Stimulated activated CD4-positive, alpha-beta T cell treated with anti-CD3 and anti-CD28 coated beads, Interleukin-2, amount 100 ng/mL, for 48 hours (primary cell): ENCODE measurements around the gene LRP2BP.
"Not testable (repeated sequence)": the region's sequence is repeated elsewhere in the genome, so short reads cannot be mapped to it uniquely, and the experiment has no call there.

ENCODE experiments used
- DNase-seq, 2 donors: peaks; one replicate each; pipeline ENCODE4 v3.0.0-alpha.2; 2020

Gene LRP2BP

DNA sequence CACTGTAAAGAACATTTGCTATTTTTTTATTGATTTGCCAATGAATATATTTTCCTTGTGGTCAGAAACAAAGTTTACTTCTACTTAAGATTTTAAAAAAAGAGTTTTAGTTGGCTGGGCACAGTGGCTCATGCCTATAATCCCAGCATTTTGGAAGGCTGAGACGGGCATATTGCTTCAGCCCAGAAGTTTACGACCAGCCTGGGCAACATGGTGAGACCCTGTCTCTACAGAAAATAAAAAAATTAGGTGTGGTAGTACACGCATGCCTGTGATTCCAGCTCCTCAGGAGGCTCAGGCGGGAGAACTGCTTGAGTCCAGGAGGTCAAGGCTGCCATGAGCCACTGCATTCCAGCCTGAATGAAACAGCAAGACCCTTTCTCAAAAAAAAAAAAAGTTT, 36.8 kb downstream of the LRP2BP start:
- DNase-seq: no peak

DNA sequence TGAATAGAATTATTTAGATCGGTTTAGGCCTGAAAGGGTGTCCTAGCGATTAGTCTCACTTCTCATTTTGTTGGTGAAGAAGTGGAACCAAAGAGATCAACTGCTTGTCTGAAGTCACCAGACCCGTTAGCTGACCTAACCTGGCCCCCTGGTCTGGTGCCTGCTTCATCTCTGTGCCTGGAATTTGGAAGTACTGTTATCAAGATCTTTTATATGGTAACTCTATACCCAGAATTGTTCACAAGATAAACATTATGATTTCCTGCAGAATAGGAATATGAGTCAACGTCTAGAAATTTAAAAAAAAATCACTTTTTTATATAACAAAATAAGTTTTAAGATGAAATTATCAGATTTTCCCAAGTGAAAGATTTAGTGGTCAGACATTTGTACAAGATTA, 37.2 kb downstream of the LRP2BP start:
- DNase-seq: no peak

DNA sequence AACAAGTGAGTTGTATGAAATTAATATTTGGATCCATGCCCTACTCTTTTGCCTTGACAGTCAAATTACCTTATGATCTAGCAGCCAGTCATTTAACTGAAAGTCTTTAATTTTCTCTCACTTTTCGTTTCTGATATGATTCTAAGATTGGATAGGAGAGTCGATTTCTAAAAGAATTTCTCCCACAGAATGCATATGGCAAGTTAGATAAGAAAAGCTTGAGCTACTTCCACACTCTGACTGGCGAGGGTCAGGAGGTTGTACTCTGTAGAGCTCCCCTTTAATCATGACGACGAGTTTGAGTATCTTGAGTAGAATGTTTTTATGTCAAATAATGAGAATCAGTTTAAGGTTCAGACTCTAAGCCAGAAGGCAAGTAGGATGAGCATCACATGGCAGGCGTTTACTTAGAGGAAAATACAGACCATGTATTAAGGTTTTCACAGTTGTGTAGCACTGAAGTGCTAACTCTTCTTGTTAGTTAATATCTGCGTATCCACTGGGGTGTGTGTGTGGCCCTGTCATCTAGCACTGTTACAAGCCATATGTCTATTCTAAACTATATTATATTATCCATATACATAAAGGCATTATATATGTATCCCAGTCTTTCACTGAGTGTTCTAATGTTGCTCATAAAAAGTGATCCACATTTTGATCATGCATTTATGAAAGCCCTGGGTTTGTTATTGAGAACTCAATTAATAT, 37.8 kb downstream of the LRP2BP start:
- no peak for DNase-seq

DNA sequence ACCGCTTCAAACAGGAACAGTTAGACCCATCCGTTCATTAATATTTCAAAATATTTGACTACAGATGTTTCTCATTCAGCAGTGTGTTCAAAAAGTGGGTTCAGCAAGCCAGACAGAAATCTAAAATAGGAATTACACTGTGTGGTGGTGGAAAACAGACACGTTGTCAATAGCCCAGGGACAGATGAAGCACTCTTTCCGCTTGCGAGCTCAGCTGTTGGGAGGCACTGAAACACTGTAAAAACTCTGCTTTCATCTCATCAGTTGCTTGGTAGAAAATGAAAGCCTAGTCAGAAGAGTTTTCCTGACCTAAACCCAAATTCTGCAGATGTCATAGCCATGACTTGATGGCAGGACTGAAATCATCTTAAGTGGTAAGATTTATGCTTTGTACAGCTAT, 38.5 kb downstream of the LRP2BP start:
- no peak for DNase-seq

DNA sequence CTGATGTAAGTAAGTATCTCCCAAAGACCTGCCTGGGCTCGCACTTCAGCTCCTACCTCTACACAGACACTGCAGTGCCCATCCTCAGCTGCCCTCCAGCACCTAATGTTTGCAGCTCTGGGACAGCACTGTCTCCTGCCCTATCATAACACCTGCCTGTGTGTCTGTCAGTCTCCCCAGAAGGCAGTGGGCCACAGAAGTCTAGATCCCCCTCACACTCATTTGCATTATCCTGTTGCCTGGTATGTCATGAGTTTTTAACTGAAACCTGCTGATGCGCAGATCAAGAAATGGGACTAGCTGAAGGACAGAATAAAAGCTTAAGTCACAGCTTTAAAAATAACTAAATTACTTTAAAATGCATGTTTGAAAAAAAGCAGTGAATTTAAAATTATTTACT, 43.0 kb downstream of the LRP2BP start:
- DNase-seq: no peak

DNA sequence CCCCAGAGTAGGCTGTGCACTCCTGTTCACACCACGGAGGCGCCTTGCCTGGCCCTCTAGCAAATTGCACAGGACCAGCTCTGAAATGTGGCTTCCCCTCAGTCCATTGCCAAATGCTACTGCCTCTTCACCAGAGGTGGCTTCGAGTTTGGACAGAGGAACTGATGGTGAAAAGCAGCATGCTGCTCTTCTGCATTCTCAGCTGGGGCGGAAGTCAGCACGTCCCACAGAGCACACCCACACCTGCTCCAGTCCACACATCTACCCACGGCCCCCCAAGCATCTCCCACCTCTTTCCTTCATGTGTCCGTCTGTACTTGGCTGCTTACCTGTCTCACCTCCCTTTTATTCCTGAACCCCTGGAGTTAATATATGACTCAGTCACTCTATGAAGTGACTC, 43.5 kb downstream of the LRP2BP start:
- DNase-seq: no peak

DNA sequence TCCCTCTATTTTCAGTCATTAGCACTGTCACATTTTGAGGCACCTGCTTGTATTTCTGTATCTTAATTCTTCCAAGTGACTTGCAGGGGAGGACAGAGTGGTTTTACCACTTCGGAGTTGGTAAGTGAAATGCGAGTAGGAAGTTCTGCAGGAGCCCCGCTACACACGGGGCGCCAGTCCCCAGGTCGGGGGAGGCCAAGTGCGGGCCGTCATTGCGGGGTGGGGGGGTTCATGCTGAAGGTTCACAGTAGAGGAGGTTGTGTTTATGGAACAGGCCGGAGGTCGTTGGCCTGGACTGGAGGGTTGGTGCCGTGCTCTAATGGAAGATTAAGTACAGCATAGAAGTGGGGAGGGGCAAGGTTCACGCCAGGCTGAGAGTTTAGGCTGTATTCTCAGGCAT, 44.0 kb downstream of the LRP2BP start:
- DNase-seq: no peak

DNA sequence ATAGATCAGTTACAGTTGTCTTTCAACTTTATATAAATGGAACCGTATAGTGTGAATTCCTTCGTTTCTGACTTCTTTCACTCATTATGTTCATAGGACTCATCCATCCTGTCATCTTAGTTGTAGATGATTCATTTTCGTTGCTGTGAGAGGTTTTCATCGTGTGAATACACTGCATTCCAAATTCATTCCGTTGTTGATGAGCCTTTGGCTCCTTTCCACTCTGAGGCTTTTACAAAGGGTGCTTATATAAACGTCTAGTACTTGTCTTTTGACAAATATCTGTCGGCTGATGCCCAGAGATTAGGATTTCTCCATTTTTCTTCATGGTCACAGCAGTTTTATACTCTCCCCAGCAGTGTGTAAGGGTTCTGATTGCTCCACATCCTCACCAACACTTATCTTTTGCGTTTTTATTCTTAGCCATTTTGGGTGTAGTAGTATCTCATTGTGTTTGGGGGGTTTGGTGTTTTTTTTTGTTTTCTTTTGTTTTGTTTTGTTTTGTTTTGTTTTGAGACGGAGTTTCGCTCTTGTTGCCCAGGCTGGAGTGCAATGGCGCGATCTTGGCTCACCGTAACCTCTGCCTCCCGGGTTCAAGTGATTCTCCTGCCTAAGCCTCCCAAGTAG, 48.6 kb downstream of the LRP2BP start:
- no peak for DNase-seq

DNA sequence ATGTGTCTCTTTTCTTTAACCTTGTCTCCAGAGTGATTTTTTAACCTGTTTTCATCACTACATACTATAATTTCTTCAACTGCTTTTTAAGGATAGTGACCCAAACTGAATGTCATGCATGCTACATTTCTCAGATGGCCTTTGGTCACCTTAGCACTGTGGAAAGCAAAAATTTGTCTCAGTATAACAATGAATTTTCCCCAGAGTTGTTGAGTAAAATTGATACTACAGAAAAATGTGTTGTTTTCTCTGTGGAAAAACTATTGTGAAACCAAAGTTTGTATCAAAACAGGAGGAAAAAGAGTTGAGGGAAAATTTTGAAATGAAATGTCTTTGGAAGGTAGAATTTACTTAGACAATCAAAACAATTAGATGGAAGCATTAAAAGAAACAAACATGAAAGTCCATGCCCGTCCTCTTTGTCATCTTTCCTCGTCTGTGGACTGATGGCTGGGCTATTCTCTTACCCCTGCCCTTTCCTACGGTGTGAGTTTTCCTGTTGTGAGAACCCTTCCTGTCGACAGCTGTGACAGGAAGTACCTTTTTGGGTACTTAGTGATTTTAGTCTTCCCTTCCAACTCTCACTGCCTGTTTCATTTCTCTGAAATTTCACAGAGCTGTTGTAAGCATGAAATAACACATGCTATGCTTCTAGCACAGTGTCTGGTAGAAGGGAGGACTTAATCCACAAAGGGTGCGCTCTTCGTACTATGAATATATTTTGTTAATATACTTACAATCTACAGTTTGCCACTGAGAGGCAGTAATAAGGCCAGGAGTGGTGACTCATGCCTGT, 50.8 kb downstream of the LRP2BP start:
- DNase-seq: no peak

DNA sequence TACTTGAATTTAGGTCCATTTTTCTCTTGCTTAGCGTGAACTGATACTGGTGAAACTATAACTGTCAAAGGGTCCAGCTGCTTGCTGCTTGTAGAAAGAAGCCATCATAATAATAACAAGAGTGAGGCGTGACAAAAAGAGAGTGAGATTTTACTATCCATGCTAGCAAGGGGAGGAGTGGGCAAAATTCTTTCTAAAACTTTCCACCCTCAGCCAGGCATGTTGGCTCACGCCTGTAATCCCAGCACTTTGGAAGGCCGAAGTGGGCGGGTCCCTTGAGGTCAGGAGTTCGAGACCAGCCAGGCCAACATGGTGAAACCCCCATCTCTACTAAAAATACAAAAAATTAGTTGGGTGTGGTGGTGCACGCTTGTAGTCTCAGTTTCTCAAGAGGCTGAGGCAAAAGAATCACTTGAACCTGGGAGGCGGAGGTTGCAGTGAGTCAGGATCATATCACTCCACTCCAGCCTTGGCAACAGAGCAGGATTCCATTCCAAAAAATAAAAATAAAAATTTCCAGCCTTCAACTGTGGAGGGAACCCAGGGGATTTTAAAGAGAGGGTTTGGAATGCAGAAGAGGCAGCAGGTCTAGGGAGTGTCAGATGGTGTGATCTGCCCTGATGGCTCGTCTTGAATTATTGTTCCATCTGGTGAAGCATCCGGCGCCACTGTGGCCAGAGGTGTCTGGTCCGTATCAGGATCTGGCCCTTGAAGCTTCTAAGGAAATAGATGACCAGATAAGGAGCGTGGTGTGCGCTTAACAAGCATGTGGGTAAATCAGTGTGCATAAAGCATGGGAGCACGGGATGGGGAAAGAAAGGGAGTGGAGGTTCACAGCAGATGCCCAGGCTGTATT, 51.8 kb downstream of the LRP2BP start:
- DNase-seq: no peak

DNA sequence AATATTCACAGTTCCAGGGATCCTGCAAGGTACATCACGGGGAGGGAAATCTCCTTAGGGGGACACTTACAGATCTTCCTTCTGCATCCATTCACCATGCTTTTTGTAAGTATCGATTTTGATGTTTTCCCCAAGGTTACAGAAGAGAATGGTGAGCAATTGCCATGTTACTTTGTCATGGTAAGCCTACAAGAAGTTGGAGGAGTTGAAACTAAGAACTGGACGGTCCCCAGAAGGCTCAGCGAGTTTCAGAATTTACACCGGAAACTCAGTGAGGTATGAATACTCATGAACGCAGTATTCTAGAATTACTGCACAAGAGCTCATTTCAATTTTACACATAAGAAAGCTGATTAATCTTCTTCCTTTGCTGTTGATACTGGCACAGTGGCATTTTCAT, 53.9 kb downstream of the LRP2BP start:
- no peak for DNase-seq

DNA sequence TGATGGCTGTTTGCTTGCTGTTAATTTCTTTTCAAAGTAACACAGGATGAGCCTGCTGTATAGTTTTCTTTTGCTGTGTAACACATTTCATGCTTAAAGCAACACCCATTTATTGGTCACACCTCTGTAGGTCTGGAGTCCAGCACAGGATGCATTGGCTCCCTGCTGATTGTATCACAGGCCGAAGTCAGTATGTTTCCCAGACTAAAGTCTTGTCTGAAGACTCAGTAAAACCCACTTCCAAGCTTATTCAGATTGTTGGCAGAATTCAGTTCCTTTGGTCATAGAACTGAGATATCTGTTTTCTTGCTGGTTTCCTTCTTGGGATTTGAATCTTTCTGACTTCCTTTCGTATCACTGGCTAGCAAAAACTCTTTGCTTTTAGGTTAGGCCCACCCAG, 54.3 kb downstream of the LRP2BP start:
- no peak for DNase-seq

DNA sequence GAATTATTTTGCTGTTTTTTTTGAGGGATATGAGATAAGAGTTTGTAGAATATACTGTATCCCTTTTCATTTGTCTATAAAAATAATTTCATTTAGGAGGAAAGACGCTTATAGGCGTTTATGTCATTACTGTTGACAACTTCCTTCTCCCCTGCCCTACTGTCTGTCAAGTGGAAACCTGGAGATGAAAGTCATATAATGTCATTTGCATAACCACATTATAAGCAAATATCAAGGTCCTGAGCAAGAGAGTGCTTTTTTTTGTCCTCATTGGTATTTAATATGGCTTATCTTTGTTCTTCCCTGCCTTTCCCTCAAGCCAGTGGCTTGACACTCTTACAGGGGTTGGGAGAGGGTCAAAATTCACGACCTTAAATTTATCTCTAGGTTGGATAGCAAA, 55.8 kb downstream of the LRP2BP start:
- DNase-seq: no peak

DNA sequence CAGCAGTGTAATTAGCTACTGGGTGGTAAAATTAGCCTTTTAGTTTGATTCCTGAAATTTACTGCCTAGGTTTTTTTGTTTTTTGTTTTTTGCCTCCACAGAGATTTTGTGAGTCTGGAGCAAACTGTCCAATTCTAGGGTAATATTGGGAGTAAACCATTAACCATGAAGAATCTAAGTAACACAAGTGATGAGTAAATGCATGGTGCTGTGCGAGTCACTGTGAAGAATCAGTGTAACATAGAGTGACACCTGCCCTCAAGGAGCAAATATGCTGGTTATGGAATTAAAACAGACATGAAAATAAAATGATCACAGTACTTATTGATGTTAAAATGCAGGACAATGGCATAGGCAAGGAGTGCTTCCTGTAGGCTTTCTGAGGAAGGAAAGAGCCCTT, 60.1 kb downstream of the LRP2BP start:
- DNase-seq: no peak

DNA sequence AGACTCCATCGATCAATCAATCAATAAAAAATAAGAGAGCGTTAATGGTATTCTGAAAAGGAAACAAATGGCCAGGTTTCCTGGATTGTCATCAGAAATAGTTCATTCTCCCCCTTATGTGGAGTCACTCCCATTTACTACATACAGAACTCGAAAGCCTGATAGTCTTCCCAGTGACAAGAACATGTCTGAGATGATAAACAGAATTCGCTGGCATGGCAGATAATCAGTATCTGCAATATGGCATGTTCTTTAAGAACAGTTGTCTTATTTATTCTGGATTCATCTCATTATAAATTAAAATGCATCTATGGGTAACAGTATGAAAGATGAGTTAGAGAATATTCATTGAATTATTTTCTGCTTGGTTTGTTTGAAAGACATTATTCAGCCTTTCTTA, 61.4 kb downstream of the LRP2BP start:
- no peak for DNase-seq

DNA sequence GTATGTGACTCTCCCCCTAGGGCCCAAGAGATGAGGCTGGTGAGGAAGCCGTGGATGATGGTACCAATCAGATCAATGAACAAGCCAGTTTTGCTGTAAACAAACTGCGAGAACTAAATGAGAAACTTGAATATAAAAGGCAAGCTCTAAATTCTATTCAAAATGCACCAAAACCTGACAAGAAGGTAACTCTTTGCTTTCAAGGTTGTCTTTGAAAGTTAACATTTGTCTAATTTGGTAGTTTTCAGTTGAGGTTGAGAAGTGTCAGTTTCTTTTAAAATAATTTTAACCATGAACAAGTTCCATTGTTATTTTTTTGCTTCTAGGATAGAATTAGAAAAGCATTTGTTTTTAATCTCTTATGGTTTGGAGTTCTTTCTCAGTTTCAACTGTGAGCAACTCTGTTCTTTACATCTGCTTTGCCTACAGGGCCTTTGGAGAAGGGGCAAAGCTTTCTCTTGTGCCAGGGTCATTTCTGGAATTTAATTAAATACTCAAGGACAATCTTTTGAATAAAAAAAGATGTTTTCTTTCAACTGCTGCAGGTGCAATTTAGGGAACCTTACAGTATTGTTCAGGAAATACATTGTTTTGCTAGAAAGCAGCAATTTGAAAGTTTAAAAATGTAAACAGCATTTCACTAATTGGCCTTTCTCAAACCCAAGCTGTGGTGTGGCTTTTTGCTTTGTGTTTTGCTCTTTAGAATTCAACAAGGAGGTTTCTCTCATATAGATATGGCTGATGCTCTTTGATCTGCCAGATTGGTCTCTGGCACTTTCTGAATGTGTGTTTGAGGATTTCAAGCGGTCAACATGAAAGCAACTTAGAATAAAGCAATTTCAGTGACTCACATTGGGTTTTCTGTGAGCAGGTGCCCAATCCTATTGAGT, 62.9 kb downstream of the LRP2BP start:
- no peak for DNase-seq

DNA sequence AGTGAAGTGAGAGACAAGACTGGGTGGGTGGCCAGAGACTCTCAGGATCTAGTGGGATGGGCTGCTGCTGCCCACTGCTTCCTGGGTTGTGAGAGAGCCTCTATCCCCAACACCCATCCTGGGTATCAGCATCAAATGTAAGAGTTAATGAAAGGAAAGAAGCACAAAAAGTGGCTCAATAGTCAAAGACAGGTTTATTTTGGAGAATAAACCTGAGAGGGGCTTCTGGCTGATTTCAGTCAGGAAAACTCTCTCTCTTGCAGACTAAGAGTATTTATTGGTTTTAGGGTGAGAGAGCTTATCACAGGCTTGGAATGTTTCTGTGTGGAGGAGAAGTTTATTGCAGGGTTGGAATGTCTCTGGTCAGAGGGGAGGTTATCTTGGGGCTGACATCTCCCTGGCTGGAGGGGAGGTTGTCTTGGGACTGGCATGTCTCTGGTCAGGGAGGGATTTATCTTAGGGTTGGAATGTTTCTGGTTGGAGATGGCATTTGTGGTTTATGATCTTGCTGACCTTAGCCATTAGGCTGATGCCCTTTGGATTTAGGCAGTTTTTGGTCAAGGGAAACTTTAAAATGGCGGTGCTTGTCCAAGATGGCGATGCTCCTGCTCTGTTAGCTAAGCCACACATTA, 65.7 kb downstream of the LRP2BP start:
- not testable (repeated sequence) for DNase-seq

DNA sequence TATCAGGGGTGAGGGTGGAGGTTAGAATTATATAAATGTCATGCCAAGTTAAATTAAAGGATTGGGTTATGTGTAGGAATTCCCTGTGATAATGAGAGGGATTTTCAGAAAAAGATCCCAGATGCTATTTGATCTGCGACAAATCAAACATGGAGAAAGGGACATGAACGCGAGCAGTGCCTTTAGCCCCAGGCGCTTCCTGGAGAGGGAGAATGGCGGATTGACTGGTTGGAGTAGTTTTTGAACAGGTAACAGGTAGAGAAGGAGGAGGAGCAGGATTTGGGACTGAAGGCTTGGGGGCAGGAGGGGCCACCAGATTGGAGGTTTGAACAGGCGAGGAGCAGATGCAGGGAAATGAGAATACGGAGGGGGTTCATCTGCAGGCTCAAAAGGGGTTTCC, 67.1 kb downstream of the LRP2BP start:
- DNase-seq: no peak

DNA sequence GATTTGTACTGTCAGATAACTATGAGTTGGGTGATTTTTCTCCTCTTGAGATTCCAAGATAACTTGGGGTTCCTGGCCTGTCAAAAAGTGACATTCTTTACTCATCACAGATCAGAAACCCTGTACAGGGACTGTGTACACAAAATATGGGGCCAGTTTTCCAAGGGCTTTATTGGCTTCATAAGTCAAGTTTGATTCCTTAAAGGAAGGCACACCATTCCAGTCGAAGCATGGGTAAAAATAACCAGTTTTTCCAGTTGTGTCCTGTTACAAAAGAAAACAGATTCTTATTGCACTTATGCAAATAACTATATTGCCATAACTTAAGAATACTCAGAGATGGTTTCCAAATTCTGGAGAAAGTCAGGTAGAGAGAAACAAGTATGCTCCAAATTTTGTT, 70.0 kb downstream of the LRP2BP start:
- not testable (repeated sequence) for DNase-seq

DNA sequence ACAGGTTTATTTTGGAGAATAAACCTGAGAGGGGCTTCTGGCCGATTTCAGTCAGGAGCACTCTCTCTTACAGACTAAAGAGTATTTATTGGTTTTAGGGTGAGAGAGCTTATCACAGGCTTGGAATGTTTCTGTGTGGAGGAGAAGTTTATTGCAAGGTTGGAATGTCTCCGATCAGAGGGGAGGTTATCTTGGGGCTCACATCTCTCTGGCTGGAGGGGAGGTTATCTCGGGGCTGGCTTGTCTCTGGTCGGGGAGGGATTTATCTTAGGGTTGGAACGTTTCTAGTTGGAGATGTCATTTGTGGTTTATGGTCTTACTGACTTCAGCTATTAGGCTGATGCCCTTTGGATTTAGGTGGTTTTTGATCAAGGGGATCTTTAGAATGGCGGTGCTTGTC, 71.4 kb downstream of the LRP2BP start:
- not testable (repeated sequence) for DNase-seq

DNA sequence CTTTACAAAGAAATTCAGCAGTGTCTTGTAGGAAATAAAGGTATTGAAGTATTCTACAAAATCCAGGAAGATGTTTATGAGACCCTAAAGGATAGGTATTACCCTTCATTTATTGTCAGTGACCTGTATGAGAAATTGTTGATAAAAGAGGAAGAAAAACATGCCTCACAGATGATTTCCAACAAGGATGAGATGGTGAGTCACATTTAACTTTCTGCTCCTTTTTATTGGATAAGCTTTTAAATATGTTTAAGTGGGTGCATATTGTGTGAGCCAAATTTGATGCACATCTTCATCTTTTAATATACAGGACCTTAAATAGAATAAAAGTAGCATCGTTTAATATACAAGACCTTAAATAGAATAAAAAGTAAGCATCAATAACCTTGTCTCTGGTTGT, 72.1 kb downstream of the LRP2BP start:
- no peak for DNase-seq

DNA sequence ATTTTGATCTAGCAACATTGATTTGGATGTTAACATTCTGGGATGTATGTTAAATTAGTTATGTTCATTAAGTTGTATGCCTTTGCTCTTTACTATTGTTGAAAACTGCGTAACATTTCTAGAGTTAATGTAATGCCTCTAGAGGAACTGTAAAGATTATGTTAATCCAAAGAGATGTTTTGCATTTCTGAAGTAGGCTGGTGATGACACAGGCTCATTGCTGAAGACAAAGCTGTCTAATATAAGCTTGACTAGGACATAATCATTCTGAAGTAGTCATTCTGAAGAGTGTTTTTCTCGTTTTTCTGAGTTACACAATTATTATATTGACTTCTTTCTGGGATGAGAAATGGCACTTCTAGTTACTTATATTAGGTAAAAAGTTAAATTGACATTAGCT, 72.9 kb downstream of the LRP2BP start:
- no peak for DNase-seq
